CD4-positive, alpha-beta T cell treated with Interleukin-10 for 1 hour (primary cell): Measurements from ENCODE around the gene LRP8.
A peak's percentile ranks its signal among the peaks of the same experiment; 100 is the strongest.

ENCODE experiments used
- DNase-seq: peaks from one replicate; pipeline ENCODE4 v3.0.0-alpha.2; 2020

LRP8 gene

GRCh38 chr1:53328009-53328461 is at the start of gene LRP8:
Gene LRP8, minus strand, starts transcription at chr1:53328070. Its CDS starts 158 bp downstream, at chr1:53327912.
- peak; percentile 79 for DNase-seq

DNA sequence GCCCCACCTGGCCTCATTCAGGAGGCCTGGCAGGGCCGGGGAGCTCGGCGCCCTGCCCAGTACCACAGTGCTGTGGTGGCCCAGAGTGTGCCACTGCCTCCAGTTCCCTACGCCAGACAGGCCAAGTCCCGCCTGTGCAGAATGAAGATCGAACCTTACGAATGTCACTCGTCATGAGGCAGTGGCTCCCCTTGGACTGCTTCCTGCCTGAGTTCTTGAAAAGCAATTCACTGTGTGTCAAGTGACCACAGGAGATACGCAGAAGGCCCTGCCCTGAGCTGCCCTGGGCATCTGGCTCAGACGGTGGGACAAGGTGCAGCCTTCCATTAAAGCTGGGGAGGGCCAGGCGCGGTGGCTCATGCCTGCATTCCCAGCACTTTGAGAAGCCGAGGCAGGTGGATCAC is 49.6 kb upstream of the LRP8 start:
- no peak for DNase-seq

DNA sequence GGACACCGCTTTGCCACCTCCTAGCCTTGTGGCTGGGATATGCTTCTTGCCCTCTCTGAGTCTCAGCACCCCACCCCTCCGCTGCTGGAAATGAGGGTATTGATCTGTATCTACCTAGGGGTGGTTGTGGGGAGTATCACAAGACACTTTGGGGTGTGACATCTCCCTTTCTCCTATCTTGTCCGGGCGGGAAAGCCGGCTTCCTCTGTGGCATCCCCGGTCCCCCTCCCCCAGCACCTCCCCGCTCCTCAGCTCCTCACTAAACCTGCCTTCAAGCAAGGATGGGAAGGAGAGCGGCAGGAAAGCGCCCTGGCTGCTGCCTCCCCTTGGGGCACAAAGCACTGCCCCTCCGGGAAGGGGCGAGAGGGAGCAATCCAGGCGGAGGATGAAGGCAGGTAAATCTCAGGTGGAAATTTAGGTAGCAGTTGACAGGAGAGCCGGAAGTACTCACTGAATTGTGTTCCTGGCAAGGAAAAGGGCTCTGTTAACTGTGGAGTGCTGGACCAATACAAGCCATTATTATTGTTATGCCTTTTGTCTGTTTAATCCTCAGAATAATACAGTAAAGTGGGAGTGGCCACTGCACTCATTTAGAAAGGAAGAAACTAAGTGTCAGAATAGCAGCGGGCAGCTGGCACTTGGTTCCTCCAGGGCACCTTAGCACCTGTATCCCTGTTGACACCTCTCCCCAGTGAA is 49.0 kb upstream of the LRP8 start:
- no peak for DNase-seq

- no peak for DNase-seq
Measured at GRCh38 chr1:53376041-53376461, 48.2 kb upstream of the LRP8 start.

GRCh38 chr1:53375440-53375839 is 47.6 kb upstream of the LRP8 start:
- no peak for DNase-seq

DNA sequence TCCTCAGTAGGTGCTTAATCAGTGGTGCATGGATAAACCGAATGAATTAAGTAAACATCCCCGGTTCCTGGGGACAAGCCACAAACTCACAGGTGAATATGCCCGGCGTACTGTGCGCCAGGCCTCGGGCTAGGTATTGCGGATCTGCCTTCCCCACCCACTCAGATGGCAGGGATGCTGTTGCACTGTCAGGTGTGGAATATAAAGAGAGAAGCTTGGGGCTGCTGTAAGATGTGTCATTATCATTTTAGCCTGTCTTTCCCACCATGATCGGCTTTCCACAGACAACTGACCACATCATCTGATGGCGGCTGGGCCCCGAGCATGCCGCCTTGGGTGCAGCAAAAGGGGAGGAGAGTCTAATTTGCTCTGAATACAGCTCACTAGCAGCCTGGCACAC is 45.4 kb upstream of the LRP8 start:
- no peak for DNase-seq

GRCh38 chr1:53372501-53372951 is 44.7 kb upstream of the LRP8 start:
- DNase-seq = no peak

- no peak for DNase-seq
Measured at GRCh38 chr1:53371851-53372250, 44.0 kb upstream of the LRP8 start.

GRCh38 chr1:53371121-53371666 is 43.3 kb upstream of the LRP8 start:
- no peak for DNase-seq

DNA sequence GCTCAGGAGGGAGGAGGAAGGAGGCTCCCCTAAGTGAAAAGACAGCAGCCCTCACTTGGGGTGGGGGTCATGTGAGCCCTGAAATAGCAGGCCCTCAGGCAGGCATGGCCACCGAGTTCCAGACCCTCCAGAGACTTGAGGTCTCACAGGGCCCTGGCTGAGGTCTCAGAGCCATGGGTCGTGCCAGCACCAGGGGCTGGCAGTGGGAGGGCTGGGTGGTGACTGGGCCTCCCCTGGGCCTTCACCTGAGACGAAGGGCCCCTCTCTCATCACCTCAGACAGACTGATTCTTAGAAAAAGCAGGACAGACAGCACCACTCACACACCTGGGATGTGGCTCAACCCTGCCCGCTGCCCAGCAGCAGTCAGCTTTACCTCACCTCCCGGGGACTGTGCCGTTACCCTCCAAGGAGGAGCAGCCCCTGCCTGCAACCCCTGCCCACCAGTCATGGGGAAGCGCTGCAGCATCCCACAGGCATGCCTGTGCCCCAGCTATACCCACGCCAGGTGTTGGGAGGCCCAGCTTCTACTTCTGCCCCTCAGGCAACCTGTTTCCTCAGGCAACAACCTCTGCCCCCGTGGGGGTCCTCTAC is 42.6 kb upstream of the LRP8 start:
- no peak for DNase-seq

DNA sequence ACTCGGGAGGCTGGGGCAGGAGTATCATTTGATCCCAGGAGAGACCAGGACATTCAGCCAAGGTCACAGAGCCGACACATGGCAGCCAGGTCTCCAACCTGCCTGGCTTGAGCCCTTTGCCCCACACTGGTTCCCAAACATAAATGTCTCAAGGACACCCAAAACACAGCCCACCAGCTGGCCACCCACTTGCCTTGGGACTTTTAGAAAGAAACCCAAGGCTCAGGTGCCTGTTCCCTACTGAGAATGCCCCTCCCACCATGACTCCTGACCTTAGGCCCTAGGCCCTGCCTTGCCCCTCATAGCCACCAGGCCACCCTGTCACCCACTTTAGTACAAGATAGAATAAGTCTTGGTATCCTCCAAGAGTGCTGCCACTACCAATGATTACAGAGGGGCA is 41.9 kb upstream of the LRP8 start:
- DNase-seq = no peak

DNA sequence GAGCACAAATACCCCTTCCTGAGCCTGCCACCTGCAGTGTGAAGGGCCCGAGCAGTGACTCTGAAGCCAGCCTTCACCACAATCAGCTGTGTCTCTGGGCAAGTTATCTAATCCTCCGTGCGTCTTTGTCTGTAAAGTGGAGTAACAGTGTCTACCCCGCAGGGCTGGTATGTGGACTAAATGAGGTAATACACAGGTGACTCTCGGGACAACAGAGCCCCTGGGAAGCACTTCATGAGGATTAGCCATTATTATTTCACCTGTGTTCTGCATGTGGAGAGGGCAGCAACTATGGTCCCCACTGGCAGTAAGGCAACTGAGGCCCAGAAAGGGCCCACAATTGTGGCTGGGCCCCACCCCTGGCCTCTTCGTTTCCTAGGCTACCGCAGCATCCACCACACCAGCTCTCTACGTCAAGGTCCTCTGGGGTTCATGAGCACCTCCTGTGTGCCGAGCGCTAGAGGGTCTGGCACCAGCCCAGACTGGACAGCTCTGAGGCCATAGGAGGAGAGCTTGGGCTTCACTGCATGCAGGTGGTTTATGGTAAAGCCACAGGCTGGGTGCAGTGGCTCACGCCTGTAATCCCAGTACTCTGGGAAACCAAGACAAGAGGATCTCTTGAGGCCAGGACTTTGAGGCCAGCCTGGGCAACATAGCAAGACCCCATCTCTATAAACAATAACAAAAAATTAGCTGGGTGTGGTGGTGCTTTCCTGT is 41.3 kb upstream of the LRP8 start:
- DNase-seq = no peak

- DNase-seq = no peak
Measured at GRCh38 chr1:53368314-53369033, 40.6 kb upstream of the LRP8 start.

DNA sequence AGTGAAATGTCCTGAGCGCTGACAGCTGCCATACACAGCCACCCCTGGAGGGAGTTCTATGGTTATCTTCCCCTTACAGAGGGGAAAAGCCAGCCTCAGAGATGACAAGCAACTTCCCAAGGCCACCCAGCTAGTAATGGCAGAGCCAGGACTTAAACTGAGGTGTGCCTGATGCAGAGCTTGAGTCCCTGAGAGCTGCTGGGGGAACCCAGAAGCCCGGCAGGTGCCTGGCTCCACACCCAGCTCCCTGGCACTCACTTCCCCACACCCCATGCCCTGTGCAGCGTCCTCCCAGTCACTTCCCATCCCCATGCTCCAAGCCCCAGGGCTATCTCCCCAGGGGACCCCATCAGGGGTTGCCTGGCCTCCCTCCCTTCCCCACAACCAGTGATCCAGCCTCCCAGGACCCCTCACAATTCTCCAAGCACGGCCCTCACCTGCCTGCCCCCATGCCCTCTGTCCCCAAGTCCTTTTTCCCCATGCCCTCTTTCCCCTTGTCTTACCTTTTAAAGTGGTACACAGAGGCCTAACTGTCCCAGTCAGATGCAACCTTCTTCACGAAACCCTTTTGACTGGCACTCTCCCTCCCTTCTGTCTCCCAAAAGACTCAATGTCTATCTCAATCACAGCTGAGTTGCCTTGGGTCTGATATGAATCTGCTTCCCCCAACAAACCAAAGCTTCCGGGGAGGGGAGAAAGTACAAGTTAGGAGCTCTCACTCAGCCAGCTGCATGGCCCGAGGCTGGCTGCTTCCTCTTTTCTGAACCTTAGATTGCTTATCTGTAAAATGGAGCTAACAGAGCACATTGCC is 39.8 kb upstream of the LRP8 start:
- DNase-seq = peak; percentile 46

DNA sequence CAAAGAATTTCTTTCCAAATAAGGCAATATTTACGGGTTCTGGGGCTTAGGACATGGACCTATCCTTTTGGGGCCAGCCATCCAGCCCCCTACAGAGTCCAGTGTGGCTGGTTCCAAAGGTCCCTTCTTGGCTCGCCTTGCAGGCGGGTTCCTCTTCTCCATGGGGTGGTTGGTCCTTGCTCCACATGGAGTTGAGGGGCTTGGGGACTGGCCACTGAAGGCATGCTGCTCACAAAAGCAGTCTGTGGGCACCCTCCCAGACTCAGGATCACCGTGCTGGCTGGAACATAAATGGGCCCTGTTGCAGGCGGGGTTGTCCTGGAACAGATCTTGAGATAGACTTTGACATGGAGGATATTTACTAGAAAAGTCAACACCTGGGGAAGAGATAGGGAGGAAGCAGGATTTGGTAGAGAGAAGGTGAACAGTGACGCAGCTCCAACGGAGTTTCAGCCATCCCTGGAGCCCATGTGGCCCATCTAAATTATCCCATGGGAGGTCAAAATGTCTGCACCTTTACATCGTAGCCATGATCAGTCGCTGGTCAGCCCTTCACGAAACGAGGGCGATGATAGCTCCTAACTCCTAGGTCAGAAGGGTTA is 39.1 kb upstream of the LRP8 start:
- DNase-seq = no peak

DNA sequence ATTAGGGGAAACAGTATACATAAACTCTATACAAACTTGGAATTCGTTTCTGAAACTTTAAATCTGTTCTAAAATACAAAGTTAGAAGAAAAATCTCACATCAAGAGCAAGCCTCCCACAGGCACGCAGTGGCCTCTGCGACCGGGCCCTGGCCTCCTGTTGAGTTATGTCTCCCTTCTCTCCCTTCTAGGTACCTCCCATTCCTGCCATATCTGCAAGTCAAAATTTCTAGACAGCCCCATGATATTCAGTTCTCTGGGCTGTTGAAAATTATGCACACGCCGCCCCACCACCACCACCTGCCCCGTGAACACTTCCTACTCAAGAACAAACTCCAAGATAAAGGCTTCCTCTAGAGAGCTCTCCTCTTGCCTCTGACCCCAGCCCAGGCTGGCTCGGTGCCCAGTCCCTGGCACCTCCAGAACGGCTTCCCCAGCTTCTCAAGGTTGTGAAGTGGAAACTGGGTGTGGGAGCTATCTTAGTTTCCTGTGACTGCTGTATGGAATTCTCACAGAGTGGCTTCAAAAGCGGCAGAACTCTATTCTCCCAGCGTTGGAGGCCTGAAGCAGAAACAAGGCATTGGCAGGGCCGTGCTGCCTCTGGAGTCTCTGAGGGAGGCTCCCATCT is 37.7 kb upstream of the LRP8 start:
- no peak for DNase-seq

- no peak for DNase-seq
Measured at GRCh38 chr1:53362851-53363642, 35.2 kb upstream of the LRP8 start.

DNA sequence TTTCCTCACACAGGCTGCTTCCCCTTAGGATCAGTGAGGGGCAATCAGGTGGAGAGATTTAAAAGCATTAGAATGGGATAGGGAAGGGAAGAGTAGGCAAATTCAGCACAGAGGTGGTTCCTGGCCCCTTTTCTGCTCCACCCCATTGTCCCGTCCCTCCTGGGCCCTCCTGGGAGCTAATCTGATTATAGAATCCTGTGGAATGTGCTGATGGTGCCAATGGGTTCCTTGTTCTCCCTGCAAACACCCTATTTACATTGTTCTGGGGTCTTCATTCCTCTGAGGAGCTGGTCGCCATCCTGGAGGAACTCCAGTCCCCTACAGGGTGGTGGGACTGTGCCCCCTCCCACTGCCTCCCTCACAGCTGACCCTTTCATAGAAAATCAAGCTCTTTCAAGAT is 34.4 kb upstream of the LRP8 start:
- no peak for DNase-seq

DNA sequence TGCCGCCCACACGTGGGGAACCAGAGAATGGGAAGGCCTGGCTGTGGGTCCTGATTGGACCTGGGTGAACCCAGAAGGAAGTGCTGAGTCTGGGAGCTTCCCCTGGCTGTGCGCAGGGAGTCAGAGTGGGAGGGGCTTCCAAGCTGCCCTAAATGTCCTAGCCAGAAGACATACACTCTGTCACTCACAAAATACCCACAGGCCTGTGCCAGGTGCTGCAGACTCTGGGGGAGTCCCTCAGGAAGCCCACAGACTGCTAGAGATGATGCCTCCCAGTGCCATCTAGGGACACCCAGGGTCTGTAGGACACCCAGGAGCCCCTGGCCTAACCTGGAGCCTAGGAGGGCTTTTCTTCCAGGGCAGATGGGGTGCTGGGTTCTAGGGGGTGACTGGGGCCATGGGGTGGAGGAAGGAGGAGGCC is 33.7 kb upstream of the LRP8 start:
- DNase-seq = no peak

DNA sequence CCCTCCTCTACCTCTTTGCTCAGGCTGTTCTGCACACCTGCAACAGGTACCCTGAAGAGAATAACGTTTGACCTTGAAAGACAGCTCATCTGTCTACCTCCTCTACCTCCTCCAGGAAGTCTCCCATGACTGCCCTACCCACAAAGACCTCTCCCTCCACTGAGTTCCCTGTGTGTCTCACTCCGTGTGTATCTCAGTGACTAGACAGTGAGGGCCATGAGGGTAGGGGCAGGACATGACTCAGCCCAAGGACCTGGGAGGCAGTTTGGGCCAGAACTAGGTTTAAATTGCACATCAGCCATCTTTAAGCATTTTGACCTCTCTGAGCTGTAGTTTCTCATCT is 32.0 kb upstream of the LRP8 start:
- no peak for DNase-seq
